SK-MEL-5 (cell line): ENCODE results near the gene METTL21C. TPM values are rescaled to one million over a fixed set of nuclear protein-coding genes. Genes with fewer than 3 reads are reported as not detected.

Experiments used
- DNase-seq: peaks from one replicate; pipeline ENCODE4 v3.0.0-alpha.2; 2016; ENCODE audit warnings: low read depth, low spot score
- in situ Hi-C: cut with HindIII; loops from 2 replicates; pipeline ENCODE4 v1.10.0; 2016; ENCODE audit warnings: low sequenced_read_pairs, high pct_unique_total_duplicates, low pct_unique_long_range_greater_than_20kb
- total RNA-seq: library from RNA; depleted of rRNA; stranded (reverse); fragments of >200 nt; shearing (Covaris generic); gene quantifications from 2 replicates; pipeline ENCODE4 v1.2.3, GENCODE V29; 2014

METTL21C gene
- total RNA-seq, 1 experiment from 2014 or later: not detected

GRCh38 chr13:102680133-102680717 lies 14.6 kb downstream of the METTL21C start:
- DNase-seq: no peak
- in situ Hi-C loops: no loop called here

- in situ Hi-C loops: no loop called here
- DNase-seq: no peak
Measured at GRCh38 chr13:102679449-102680132, 15.3 kb downstream of the METTL21C start.

- DNase-seq: no peak
- in situ Hi-C loops: no loop called here
Measured at GRCh38 chr13:102678339-102679107, 16.3 kb downstream of the METTL21C start.

- in situ Hi-C loops: no loop called here
Measured at GRCh38 chr13:102677122-102677521, 17.7 kb downstream of the METTL21C start.

GRCh38 chr13:102675115-102675514 lies 19.7 kb downstream of the METTL21C start:
- in situ Hi-C loops: no loop called here
- no peak for DNase-seq

More at GRCh38 chr13:102677122-102677521, 17.7 kb downstream of the METTL21C start:
- no peak for DNase-seq

- in situ Hi-C loops: no loop called here
- DNase-seq: no peak
Measured at GRCh38 chr13:102670130-102670529, 24.7 kb downstream of the METTL21C start.

GRCh38 chr13:102667911-102668310 lies 26.9 kb downstream of the METTL21C start:
- in situ Hi-C loops: no loop called here
- DNase-seq: no peak

- in situ Hi-C loops: no loop called here
- DNase-seq: no peak
Measured at GRCh38 chr13:102667023-102667422, 27.8 kb downstream of the METTL21C start.

GRCh38 chr13:102659168-102659713 lies 35.6 kb downstream of the METTL21C start:
- in situ Hi-C loops: no loop called here
- no peak for DNase-seq

- in situ Hi-C loops: no loop called here
- no peak for DNase-seq
Measured at GRCh38 chr13:102658660-102659059, 36.2 kb downstream of the METTL21C start.

- in situ Hi-C loops: no loop called here
- DNase-seq: no peak
Measured at GRCh38 chr13:102657630-102658029, 37.2 kb downstream of the METTL21C start.

- no peak for DNase-seq
- in situ Hi-C loops: loop anchor here (5.0 kb wide), 1 partner anchor 48 kb away; no protein-coding TSS in a partner anchor
Measured at GRCh38 chr13:102654756-102655155, 40.1 kb downstream of the METTL21C start.

GRCh38 chr13:102651892-102652291 lies 43.0 kb downstream of the METTL21C start:
- in situ Hi-C loops: loop anchor here (5.0 kb wide), 1 partner anchor 50 kb away; no protein-coding TSS in a partner anchor
- DNase-seq: no peak

- DNase-seq: no peak
- in situ Hi-C loops: loop anchor here (5.0 kb wide), 1 partner anchor 51 kb away; no protein-coding TSS in a partner anchor
Measured at GRCh38 chr13:102651392-102651791, 43.5 kb downstream of the METTL21C start.

- in situ Hi-C loops: loop anchor here (5.0 kb wide), 1 partner anchor 52 kb away; no protein-coding TSS in a partner anchor
- no peak for DNase-seq
Measured at GRCh38 chr13:102650444-102650843, 44.4 kb downstream of the METTL21C start.

GRCh38 chr13:102648046-102648445 lies 46.8 kb downstream of the METTL21C start:
- no peak for DNase-seq
- in situ Hi-C loops: no loop called here

- in situ Hi-C loops: no loop called here
- DNase-seq: no peak
Measured at GRCh38 chr13:102645701-102646100, 49.1 kb downstream of the METTL21C start.

GRCh38 chr13:102643656-102644055 lies 51.2 kb downstream of the METTL21C start:
- in situ Hi-C loops: no loop called here
- no peak for DNase-seq
